Chondrocyte (in vitro differentiated cells): ENCODE results near the gene LSP1. TPM values are rescaled to one million over a fixed set of nuclear protein-coding genes. Genes with fewer than 3 reads are reported as not detected.

Experiments
- DNase-seq: peaks from one replicate; pipeline ENCODE4 v3.0.0; 2021; ENCODE audit warnings: mixed read lengths, low spot score
- H3K27ac Mint-ChIP-seq: one replicate; pipeline ENCODE4 v1.8.0; 2021; ENCODE audit warnings: mild to moderate bottlenecking, moderate library complexity, mixed read lengths; ENCODE audit not compliant: unreplicated experiment
- H3K27me3 Mint-ChIP-seq: 2 replicates; pipeline ENCODE4 v1.8.0; 2021; ENCODE audit warnings: low read depth, mixed read lengths
- H3K36me3 Mint-ChIP-seq: 2 replicates; pipeline ENCODE4 v1.8.0; 2021; ENCODE audit warnings: low read depth, mixed read lengths
- H3K4me1 Mint-ChIP-seq: 2 replicates; pipeline ENCODE4 v1.8.0; 2021; ENCODE audit warnings: low read depth, mild to moderate bottlenecking, mixed read lengths
- H3K4me3 Mint-ChIP-seq: one replicate; pipeline ENCODE4 v1.8.0; 2021; ENCODE audit warnings: mild to moderate bottlenecking, moderate library complexity, mixed read lengths; ENCODE audit not compliant: unreplicated experiment
- H3K9me3 Mint-ChIP-seq: 2 replicates; pipeline ENCODE4 v1.8.0; 2021; ENCODE audit warnings: low read depth, mixed read lengths
- CTCF ChIP-seq: fragments of 200-600 bp; sonication (generic); IDR thresholded peaks from 2 replicates; pipeline ENCODE4 v1.5.0; 2021; ENCODE audit warnings: antibody characterized with exemption, mild to moderate bottlenecking, moderate library complexity
- total RNA-seq: library from RNA; stranded (reverse); gene quantifications from 3 replicates; pipeline ENCODE4 v1.2.1, GENCODE V29; 2021

LSP1 gene
- total RNA-seq, 1 donor from 2014 or later = 7.4 TPM

DNA sequence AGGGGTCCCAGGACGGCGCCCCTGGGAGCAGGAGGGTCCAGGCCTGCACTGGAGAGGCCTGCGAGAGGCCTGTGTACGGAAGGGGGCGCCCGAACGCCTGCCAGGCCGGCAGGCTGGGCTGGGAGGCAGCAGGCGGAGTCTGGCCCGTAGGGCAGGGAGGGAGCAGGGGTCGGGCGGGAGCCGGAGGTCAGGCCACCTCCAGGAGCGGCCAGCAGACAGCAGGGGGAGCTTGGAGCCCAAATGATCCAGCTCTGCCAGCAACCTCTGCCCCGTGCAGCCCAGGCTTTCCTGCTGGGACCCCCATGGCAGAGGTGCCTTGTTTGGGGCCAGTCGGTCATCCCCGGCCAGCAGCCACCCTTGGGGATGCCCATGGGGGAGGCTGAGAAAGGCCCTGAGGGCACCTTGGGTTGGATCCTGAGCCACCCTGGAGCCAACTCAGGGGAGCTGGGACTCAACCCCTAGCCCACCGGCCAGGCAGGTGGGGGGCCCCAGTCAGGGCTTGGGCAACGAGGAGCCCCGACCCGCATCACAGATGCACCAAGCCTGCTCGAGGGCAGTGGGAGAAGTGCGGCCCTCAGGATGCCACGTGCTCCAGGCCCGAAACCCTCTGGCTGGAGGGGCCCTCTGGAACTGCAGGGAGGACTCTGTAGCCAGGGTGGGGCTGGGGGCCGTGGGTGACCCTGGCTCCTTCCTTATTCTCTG, 27.7 kb upstream of the LSP1 start:
- no peaks in the 10 kb centered on the region for H3K9me3 Mint-ChIP-seq
- no peaks in the 10 kb centered on the region for H3K27me3 Mint-ChIP-seq
- TF ChIP-seq CTCF = peak; percentile 80
- H3K36me3 Mint-ChIP-seq = no peaks in the 10 kb centered on the region
- peaks cover 76% of the 10 kb centered on the region for H3K4me1 Mint-ChIP-seq
- peak; percentile 87 for DNase-seq
- no peak overlapping the region for H3K27ac Mint-ChIP-seq
- no peak overlapping the region for H3K4me3 Mint-ChIP-seq

GRCh38 chr11:1825785-1826451, 27.0 kb upstream of the LSP1 start:
- Mint-ChIP-seq H3K9me3 (no peaks in the 10 kb centered on the region), H3K36me3 (no peaks in the 10 kb centered on the region), H3K4me3 (no peak overlapping the region), H3K27ac (peak overlapping the region; percentile 98), H3K27me3 (no peaks in the 10 kb centered on the region), H3K4me1 (peaks cover 76% of the 10 kb centered on the region)
- TF ChIP-seq CTCF = no peak
- DNase-seq = peak; percentile 92

GRCh38 chr11:1826552-1827094, 26.3 kb upstream of the LSP1 start:
- H3K27ac Mint-ChIP-seq = peak overlapping the region; percentile 98
- peak; percentile 73 for TF ChIP-seq CTCF
- DNase-seq = peak; percentile 93
- no peaks in the 10 kb centered on the region for H3K36me3 Mint-ChIP-seq
- peaks cover 74% of the 10 kb centered on the region for H3K4me1 Mint-ChIP-seq
- no peaks in the 10 kb centered on the region for H3K27me3 Mint-ChIP-seq
- H3K4me3 Mint-ChIP-seq = peak overlapping the region; percentile 33
- H3K9me3 Mint-ChIP-seq = no peaks in the 10 kb centered on the region

DNA sequence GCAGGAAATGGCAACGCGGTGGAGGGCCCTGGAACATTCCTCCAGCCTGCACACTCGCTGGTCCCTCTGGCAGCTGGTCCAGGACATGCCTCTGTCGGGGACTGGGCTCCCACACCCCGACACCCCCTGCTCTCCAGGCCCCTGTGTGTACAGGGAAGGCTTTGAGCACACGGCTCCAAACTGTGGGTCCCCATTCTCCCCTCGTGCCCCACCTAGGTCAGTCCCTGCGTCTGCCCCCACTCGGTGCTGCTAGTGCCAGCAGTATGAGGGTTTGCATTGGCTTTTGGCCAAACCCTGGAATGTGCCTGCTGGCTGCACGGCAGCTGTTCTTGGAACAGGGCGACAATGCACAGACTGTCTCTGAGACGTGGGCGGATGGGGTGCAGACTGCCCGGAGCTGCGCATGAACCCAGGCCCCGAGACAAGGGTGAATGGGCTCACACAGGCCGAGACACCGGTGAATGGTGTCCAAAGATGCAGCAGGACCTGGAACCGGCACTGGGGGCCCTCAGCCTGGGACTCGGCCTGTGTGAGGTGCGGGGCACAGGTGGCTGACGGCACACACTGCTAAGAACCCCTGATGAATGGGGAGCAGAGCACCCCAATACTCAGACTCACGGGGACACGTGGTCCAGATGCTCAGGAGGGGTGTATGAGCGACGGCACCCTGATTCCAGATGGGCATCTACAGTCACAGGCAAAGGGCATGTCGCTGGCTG, 25.6 kb upstream of the LSP1 start:
- Mint-ChIP-seq H3K27me3 (no peaks in the 10 kb centered on the region), H3K9me3 (no peaks in the 10 kb centered on the region), H3K4me1 (peaks cover 75% of the 10 kb centered on the region), H3K4me3 (peak overlapping the region; percentile 49), H3K27ac (peak overlapping the region; percentile 98), H3K36me3 (no peaks in the 10 kb centered on the region)
- peak; percentile 98 for DNase-seq
- TF ChIP-seq CTCF = no peak

- Mint-ChIP-seq H3K4me3 (peak overlapping the region; percentile 49), H3K9me3 (no peaks in the 10 kb centered on the region), H3K27me3 (no peaks in the 10 kb centered on the region), H3K36me3 (no peaks in the 10 kb centered on the region), H3K27ac (peak overlapping the region; percentile 98), H3K4me1 (peaks cover 71% of the 10 kb centered on the region)
- no peak for TF ChIP-seq CTCF
- peak; percentile 81 for DNase-seq
These were observed 25.0 kb upstream of the LSP1 start for GRCh38 chr11:1827931-1828330.
